Upper lobe of right lung (tissue), 1 donor: ENCODE measurements around the gene TMEM130. TPM values are rescaled to one million over a fixed set of nuclear protein-coding genes. Genes with fewer than 3 reads are reported as not detected.

Experiments
- ATAC-seq: fragments of 200-7000 bp; cut with Tn5 transposase; one replicate; pipeline ENCODE4 v1.9.1; 2020; ENCODE audit warnings: mild to moderate bottlenecking, moderate library complexity
- DNase-seq: peaks from one replicate; pipeline ENCODE4 v3.0.0-alpha.2; 2020
- H3K27ac ChIP-seq: fragments of 200-600 bp; one replicate; pipeline ENCODE4 v1.8.0; 2022
- H3K27me3 ChIP-seq: fragments of 200-600 bp; one replicate; pipeline ENCODE4 v1.8.0; 2022; ENCODE audit warnings: mild to moderate bottlenecking
- H3K36me3 ChIP-seq: fragments of 200-600 bp; one replicate; pipeline ENCODE4 v1.8.0; 2022
- H3K4me1 ChIP-seq: fragments of 200-600 bp; one replicate; pipeline ENCODE4 v1.8.0; 2022
- H3K4me3 ChIP-seq: fragments of 200-600 bp; one replicate; pipeline ENCODE4 v1.8.0; 2022; ENCODE audit warnings: mild to moderate bottlenecking
- H3K9me3 ChIP-seq: fragments of 200-600 bp; one replicate; pipeline ENCODE4 v1.8.0; 2022
- CTCF ChIP-seq: fragments of 200-600 bp; IDR thresholded peaks from one replicate; pipeline ENCODE4 v1.8.0; 2022; ENCODE audit warnings: antibody characterized with exemption
- intact Hi-C: fragments of 100-400 bp; cut with DNase I; formaldehyde crosslinking; loops from one replicate; pipeline ENCODE4 v1.11.0; 2022
- total RNA-seq: library from RNA; stranded (reverse); fragmentation: NEBNext Ultra II Directional; extraction: Animal tissue kit (Norgen Biotek cat#: 25700); gene quantifications from one replicate; pipeline ENCODE4 v1.2.1, GENCODE V29; 2021
- donor health status: DM: no; HTN: yes; CAD: no; lungs with severe emphysema.

TMEM130 gene
- total RNA-seq, 1 donor from 2014 or later, result 20.0 TPM

DNA sequence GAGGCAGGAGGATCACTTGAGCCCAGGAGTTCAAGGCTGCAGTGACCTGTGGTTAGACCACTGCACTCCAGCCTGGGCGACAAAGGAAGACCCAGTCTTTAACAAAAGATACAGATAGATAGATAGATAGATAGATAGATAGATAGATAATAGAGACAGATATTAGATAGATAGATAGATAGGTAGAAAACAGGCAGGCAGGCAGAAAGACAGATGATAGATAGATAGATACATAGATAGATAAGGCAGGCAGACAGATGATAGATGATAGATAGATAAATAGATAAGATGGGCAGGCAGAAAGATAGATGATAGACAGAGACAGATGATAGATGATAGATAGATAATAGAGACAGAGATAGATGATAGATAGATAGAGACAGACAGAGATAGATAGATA is 54.5 kb downstream of the TMEM130 start:
- H3K27me3 ChIP-seq, result no peaks in the 10 kb centered on the region
- H3K4me3 ChIP-seq, result no peak overlapping the region
- no peaks in the 10 kb centered on the region for H3K4me1 ChIP-seq
- intact Hi-C loops, result no loop called here
- H3K27ac ChIP-seq, result no peak overlapping the region
- H3K36me3 ChIP-seq, result no peaks in the 10 kb centered on the region
- DNase-seq (no peak), ATAC-seq (no peak)
- TF ChIP-seq CTCF, result no peak
- no peaks in the 10 kb centered on the region for H3K9me3 ChIP-seq

- Histone ChIP-seq H3K27me3 (no peaks in the 10 kb centered on the region), H3K4me3 (no peak overlapping the region), H3K36me3 (no peaks in the 10 kb centered on the region), H3K9me3 (no peaks in the 10 kb centered on the region), H3K27ac (no peak overlapping the region), H3K4me1 (no peaks in the 10 kb centered on the region)
- intact Hi-C loops, result no loop called here
- DNase-seq (no peak), ATAC-seq (peak; percentile 28)
- TF ChIP-seq CTCF, result no peak
These were observed 58.5 kb downstream of the TMEM130 start for GRCh38 chr7:98811299-98811698.

DNA sequence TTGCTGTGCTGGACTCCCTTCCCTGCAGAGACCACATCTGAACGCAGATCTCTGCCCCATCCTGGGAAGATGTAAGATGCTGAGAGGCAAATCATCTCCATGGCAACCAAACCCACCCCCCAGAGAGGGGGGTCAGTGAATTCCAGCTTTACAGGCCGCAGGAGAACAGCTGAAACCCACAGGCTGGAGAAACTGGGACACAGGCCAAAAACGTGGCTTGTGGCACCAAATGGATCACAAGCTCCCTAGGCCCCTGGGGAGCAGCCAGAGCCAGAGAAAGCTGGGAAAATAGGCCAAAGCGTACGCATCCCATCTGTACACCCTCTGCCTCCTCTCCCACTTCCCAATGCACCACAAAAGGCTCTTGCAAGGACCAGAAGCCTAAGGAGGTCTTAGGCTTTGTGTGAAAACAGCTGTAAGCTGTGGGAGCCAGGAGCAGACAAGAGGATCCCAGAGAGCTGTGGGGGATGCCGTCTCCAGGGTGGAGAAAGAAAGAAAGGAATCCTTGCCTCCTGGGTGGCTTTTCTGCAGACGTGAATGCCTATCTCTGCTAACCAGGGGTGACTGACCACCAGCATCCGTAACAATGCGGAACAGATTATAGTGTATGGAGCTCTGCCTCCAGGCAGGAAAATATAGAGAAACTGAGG is 59.5 kb downstream of the TMEM130 start:
- Histone ChIP-seq H3K4me3 (no peak overlapping the region), H3K4me1 (no peaks in the 10 kb centered on the region), H3K27me3 (no peaks in the 10 kb centered on the region), H3K36me3 (no peaks in the 10 kb centered on the region), H3K9me3 (no peaks in the 10 kb centered on the region), H3K27ac (no peak overlapping the region)
- ATAC-seq (no peak), DNase-seq (no peak)
- TF ChIP-seq CTCF, result no peak
- intact Hi-C loops, result no loop called here

GRCh38 chr7:98808751-98809460 is 60.9 kb downstream of the TMEM130 start:
- Histone ChIP-seq H3K27me3 (no peaks in the 10 kb centered on the region), H3K27ac (no peak overlapping the region), H3K4me1 (no peaks in the 10 kb centered on the region), H3K4me3 (no peak overlapping the region), H3K9me3 (no peaks in the 10 kb centered on the region), H3K36me3 (no peaks in the 10 kb centered on the region)
- TF ChIP-seq CTCF, result no peak
- intact Hi-C loops, result no loop called here
- DNase-seq (no peak), ATAC-seq (no peak)

DNA sequence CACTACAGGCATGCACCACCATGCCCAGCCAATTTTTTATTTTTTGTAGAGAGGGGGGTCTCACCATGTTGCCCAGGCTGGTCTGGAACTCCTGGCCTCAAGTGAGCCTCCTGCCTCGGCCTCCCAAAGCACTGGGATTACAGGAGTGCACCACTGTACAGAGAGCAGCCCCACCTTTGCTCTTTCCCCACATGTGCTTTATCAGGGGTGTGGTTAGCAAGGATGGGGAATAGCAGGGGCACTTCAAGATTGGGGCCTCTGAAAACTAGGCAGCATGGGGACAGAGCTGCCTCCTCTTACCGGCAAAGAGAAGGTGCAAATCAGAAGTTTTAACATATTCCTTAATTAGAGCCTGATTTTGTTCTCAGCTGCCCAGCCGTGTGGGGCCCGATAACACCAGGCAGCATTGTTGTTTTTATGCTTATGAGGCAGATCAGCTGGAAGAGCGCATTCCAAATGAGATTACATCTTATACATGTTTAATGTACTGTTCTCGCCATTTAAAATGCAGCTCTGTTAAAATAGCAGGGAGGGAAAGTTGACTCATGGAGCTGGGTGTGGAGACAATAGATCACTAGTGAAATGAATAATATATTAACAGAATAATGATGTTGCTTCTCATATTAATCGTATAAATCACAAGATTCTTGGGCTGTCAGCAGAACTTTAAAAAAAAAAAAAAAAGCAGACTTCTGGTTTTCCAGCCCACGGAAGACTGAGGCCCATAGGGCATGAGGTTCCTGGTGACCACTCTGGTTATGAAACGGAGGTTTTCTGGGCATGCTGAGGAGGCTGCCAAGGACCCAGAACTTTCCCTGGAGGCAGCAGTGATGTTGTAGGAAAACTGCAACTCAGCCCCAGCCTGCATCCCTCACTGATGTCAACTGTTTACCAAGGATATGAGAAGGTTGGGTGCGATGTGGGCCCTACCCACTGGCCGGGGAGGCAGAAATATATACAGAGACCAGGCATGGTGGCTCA is 62.5 kb downstream of the TMEM130 start:
- no peak for TF ChIP-seq CTCF
- H3K4me3 ChIP-seq, result no peak overlapping the region
- H3K27me3 ChIP-seq, result no peaks in the 10 kb centered on the region
- no peak overlapping the region for H3K27ac ChIP-seq
- no peaks in the 10 kb centered on the region for H3K4me1 ChIP-seq
- DNase-seq (no peak), ATAC-seq (no peak)
- intact Hi-C loops, result no loop called here
- no peaks in the 10 kb centered on the region for H3K36me3 ChIP-seq
- H3K9me3 ChIP-seq, result no peaks in the 10 kb centered on the region
